CD4-positive, alpha-beta T cell (primary cell): ENCODE measurements around the gene TEK. TPM values are rescaled to one million over a fixed set of nuclear protein-coding genes. Genes with fewer than 3 reads are reported as not detected.

Source experiments
- ATAC-seq: fragments of 200-7000 bp; cut with Tn5 transposase; one replicate; pipeline ENCODE4 v1.10.0; 2022; ENCODE audit warnings: mild to moderate bottlenecking; ENCODE audit not compliant: poor library complexity
- CTCF ChIA-PET: fragments of 350-600 bp; sonication (Branson Sonifier 250); formaldehyde crosslinking; loops from one replicate; lab custom pipeline; 2021; ENCODE audit warnings: antibody characterized with exemption, inconsistent platforms; lab: Charles Lee
- POLR2A ChIA-PET: fragments of 350-600 bp; sonication (Branson Sonifier 250); formaldehyde crosslinking; loops from one replicate; lab custom pipeline; 2021; ENCODE audit warnings: antibody characterized with exemption, inconsistent platforms; lab: Charles Lee
- DNase-seq, 14 experiments: peaks; one replicate each; pipeline ENCODE4 v3.0.0-alpha.2; 2013 to 2020; ENCODE audit warnings: mixed read lengths in 2 of 14
- H3K27ac ChIP-seq, 2 donors: one replicate each; pipeline versions ENCODE4 v1.5.1 to v1.7.0; 2013; ENCODE audit warnings: low read length in 2 of 2, low read depth in 1 of 2, mild to moderate bottlenecking in 1 of 2
- H3K27me3 ChIP-seq, 2 experiments: 1 replicate in 1 of 2; 2 replicates in 1 of 2; pipeline versions ENCODE4 v1.6.1 to v1.7.0; 2013; ENCODE audit warnings: low read length in 2 of 2, control low read depth in 1 of 2, mild to moderate bottlenecking in 1 of 2, moderate library complexity in 1 of 2; ENCODE audit not compliant: insufficient read depth in 2 of 2, control insufficient read depth in 1 of 2
- H3K36me3 ChIP-seq: one replicate; pipeline ENCODE4 v1.6.1; 2013; ENCODE audit warnings: low read length, control low read depth; ENCODE audit not compliant: insufficient read depth
- H3K4me1 ChIP-seq: one replicate; pipeline ENCODE4 v1.6.1; 2013; ENCODE audit warnings: low read length, control low read depth; ENCODE audit not compliant: insufficient read depth
- H3K4me3 ChIP-seq: one replicate; pipeline ENCODE4 v1.5.1; 2013; ENCODE audit warnings: mild to moderate bottlenecking, low read length, moderate library complexity
- H3K9me3 ChIP-seq, 2 experiments: 1 replicate in 1 of 2; 2 replicates in 1 of 2; pipeline versions ENCODE4 v1.6.1 to v1.7.0; 2013; ENCODE audit warnings: low read length in 2 of 2, mild to moderate bottlenecking in 2 of 2, control low read depth in 1 of 2, moderate library complexity in 1 of 2; ENCODE audit not compliant: control insufficient read depth in 1 of 2, insufficient read depth in 1 of 2
- H3K27ac Mint-ChIP-seq: one replicate; pipeline ENCODE4 v1.8.0; 2020; ENCODE audit warnings: mixed read lengths
- H3K27me3 Mint-ChIP-seq: one replicate; pipeline ENCODE4 v1.8.0; 2021; ENCODE audit warnings: mixed read lengths
- H3K36me3 Mint-ChIP-seq: one replicate; pipeline ENCODE4 v1.8.0; 2021; ENCODE audit warnings: low read depth, mixed read lengths
- H3K4me1 Mint-ChIP-seq: one replicate; pipeline ENCODE4 v1.8.0; 2021; ENCODE audit warnings: low read depth, mixed read lengths
- H3K4me3 Mint-ChIP-seq: one replicate; pipeline ENCODE4 v1.8.0; 2020; ENCODE audit warnings: mild to moderate bottlenecking, mixed read lengths
- H3K9me3 Mint-ChIP-seq: one replicate; pipeline ENCODE4 v1.8.0; 2020; ENCODE audit warnings: mixed read lengths
- CTCF ChIP-seq: fragments of 200-600 bp; IDR thresholded peaks from one replicate; pipeline ENCODE4 v1.8.0; 2022; ENCODE audit warnings: antibody characterized with exemption, mild to moderate bottlenecking
- intact Hi-C, 2 experiments: fragments of 100-400 bp; cut with DNase I in 1 of 2; cut with micrococcal nuclease in 1 of 2; formaldehyde crosslinking; loops; one replicate each; pipeline versions ENCODE4 v1.15.1 to v1.9.0; 2023 to 2025; cut with DNase I, micrococcal nuclease
- total RNA-seq, 174 experiments: library from RNA in 2 of 174; stranded (reverse) in 2 of 174; gene quantifications; one replicate each; pipeline ENCODE4 v1.2.3 and lab custom pipeline; 2021 to 2026

TEK gene
- total RNA-seq, 2 experiments from 2014 or later, result not detected

- ChIA-PET POLR2A (no interaction called here), CTCF (no interaction called here)
- H3K36me3 Mint-ChIP-seq, result no peaks in the 10 kb centered on the region
- H3K27me3 ChIP-seq, result no peaks in the 10 kb centered on the region
- no peak overlapping the region for H3K4me3 Mint-ChIP-seq
- H3K27me3 Mint-ChIP-seq, result peaks cover 4% of the 10 kb centered on the region
- no peaks in the 10 kb centered on the region for H3K4me1 Mint-ChIP-seq
- H3K9me3 ChIP-seq, result no peaks in the 10 kb centered on the region
- ATAC-seq, result no peak
- no peaks in the 10 kb centered on the region for H3K4me1 ChIP-seq
- no peaks in the 10 kb centered on the region for H3K36me3 ChIP-seq
- intact Hi-C loops, result no loop called here
- no peaks in the 10 kb centered on the region for H3K9me3 Mint-ChIP-seq
- H3K27ac Mint-ChIP-seq, result no peak overlapping the region
- no peak for DNase-seq
- no peak overlapping the region for H3K27ac ChIP-seq
- no peak overlapping the region for H3K4me3 ChIP-seq
- no peak for TF ChIP-seq CTCF
These were observed 9.9 kb downstream of the TEK start for GRCh38 chr9:27118916-27119315.

- CTCF ChIA-PET, result no interaction called here
These were observed 15.1 kb downstream of the TEK start for GRCh38 chr9:27124151-27124550.

GRCh38 chr9:27125030-27125429 lies 16.0 kb downstream of the TEK start:
- TF ChIP-seq CTCF, result no peak
- ATAC-seq (no peak), DNase-seq (no peak)
- no peaks in the 10 kb centered on the region for H3K36me3 ChIP-seq
- Mint-ChIP-seq H3K27ac (no peak overlapping the region), H3K27me3 (no peaks in the 10 kb centered on the region), H3K9me3 (peaks cover 2% of the 10 kb centered on the region), H3K4me1 (no peaks in the 10 kb centered on the region), H3K4me3 (no peak overlapping the region), H3K36me3 (no peaks in the 10 kb centered on the region)
- no peaks in the 10 kb centered on the region for H3K27me3 ChIP-seq
- no peak overlapping the region for H3K4me3 ChIP-seq
- ChIA-PET POLR2A (no interaction called here), CTCF (no interaction called here)
- H3K9me3 ChIP-seq, result no peaks in the 10 kb centered on the region
- H3K4me1 ChIP-seq, result no peaks in the 10 kb centered on the region
- H3K27ac ChIP-seq, result no peak overlapping the region
- intact Hi-C loops, result no loop called here

More at GRCh38 chr9:27124151-27124550, 15.1 kb downstream of the TEK start:
- Histone ChIP-seq H3K4me1 (no peaks in the 10 kb centered on the region), H3K27me3 (no peaks in the 10 kb centered on the region), H3K27ac (no peak overlapping the region), H3K4me3 (no peak overlapping the region), H3K9me3 (no peaks in the 10 kb centered on the region), H3K36me3 (no peaks in the 10 kb centered on the region)
- POLR2A ChIA-PET, result no interaction called here
- H3K4me1 Mint-ChIP-seq, result no peaks in the 10 kb centered on the region
- ATAC-seq (no peak), DNase-seq (no peak)
- no peak overlapping the region for H3K4me3 Mint-ChIP-seq
- no peak overlapping the region for H3K27ac Mint-ChIP-seq
- H3K27me3 Mint-ChIP-seq, result no peaks in the 10 kb centered on the region
- intact Hi-C loops, result no loop called here
- peaks cover 2% of the 10 kb centered on the region for H3K9me3 Mint-ChIP-seq
- TF ChIP-seq CTCF, result no peak
- H3K36me3 Mint-ChIP-seq, result no peaks in the 10 kb centered on the region
